Stimulated activated CD4-positive, alpha-beta T cell treated with anti-CD3 and anti-CD28 coated beads, Interleukin-2, amount 100 ng/mL, for 24 hours (primary cell): ENCODE data around the gene CEP131.
"Not testable (repeated sequence)": the region's sequence is repeated elsewhere in the genome, so short reads cannot be mapped to it uniquely, and the experiment has no call there.

ENCODE experiments used
- DNase-seq, 2 donors: peaks; one replicate each; pipeline ENCODE4 v3.0.0-alpha.2; 2020

Gene CEP131

GRCh38 chr17:81162491-81162890 lies 60.3 kb downstream of the CEP131 start:
- DNase-seq: no peak

GRCh38 chr17:81161972-81162371 lies 60.8 kb downstream of the CEP131 start:
- DNase-seq: no peak

- no peak for DNase-seq
These were observed 61.2 kb downstream of the CEP131 start for GRCh38 chr17:81161536-81161935.

GRCh38 chr17:81160747-81161453 lies 61.9 kb downstream of the CEP131 start:
- no peak for DNase-seq

GRCh38 chr17:81160306-81160705 lies 62.5 kb downstream of the CEP131 start:
- no peak for DNase-seq

GRCh38 chr17:81159611-81160265 lies 63.0 kb downstream of the CEP131 start:
- DNase-seq: no peak

- no peak for DNase-seq
These were observed 63.8 kb downstream of the CEP131 start for GRCh38 chr17:81158688-81159590.

- no peak for DNase-seq
These were observed 64.7 kb downstream of the CEP131 start for GRCh38 chr17:81157848-81158687.

GRCh38 chr17:81156866-81157805 lies 65.6 kb downstream of the CEP131 start:
- no peak for DNase-seq

GRCh38 chr17:81154961-81155360 lies 67.8 kb downstream of the CEP131 start:
- DNase-seq: no peak

- DNase-seq: not testable (repeated sequence)
These were observed 68.7 kb downstream of the CEP131 start for GRCh38 chr17:81154016-81154415.

GRCh38 chr17:81153340-81153803 lies 69.4 kb downstream of the CEP131 start:
- DNase-seq: no peak

- no peak for DNase-seq
These were observed 70.4 kb downstream of the CEP131 start for GRCh38 chr17:81152288-81152828.

- no peak for DNase-seq
These were observed 71.5 kb downstream of the CEP131 start for GRCh38 chr17:81151278-81151677.

GRCh38 chr17:81150377-81151077 lies 72.2 kb downstream of the CEP131 start:
- no peak for DNase-seq

GRCh38 chr17:81148986-81149533 lies 73.7 kb downstream of the CEP131 start:
- DNase-seq: no peak

- no peak for DNase-seq
These were observed 74.2 kb downstream of the CEP131 start for GRCh38 chr17:81148571-81148970.

- DNase-seq: no peak
These were observed 75.1 kb downstream of the CEP131 start for GRCh38 chr17:81147701-81148100.

GRCh38 chr17:81146208-81146607 lies 76.6 kb downstream of the CEP131 start:
- DNase-seq: not testable (repeated sequence)

GRCh38 chr17:81144423-81144781 lies 78.4 kb downstream of the CEP131 start:
- no peak for DNase-seq
